GM23248 (cell line): ENCODE results near the gene FKBP15.

ENCODE experiments used
- EZH2 ChIP-seq: fragments of 200-600 bp; sonication (generic); IDR thresholded peaks from 2 replicates; pipeline ENCODE4 v1.6.1; 2018; ENCODE audit warnings: antibody characterized with exemption, mild to moderate bottlenecking; ENCODE audit not compliant: insufficient read depth, poor library complexity, severe bottlenecking
- EZH2phosphoT487 ChIP-seq: fragments of 200-600 bp; sonication (generic); IDR thresholded peaks from 2 replicates; pipeline ENCODE4 v1.6.1; 2018; ENCODE audit warnings: antibody characterized with exemption, moderate library complexity, mild to moderate bottlenecking, low read depth; ENCODE audit not compliant: insufficient read depth

GRCh38 chr9:113184539-113184938 lies 36.5 kb downstream of the FKBP15 start:
- TF ChIP-seq EZH2 (no peak), EZH2phosphoT487 (no peak)
